Hepatocyte (in vitro differentiated cells): ENCODE measurements around the gene GARS1. TPM values are rescaled to one million over a fixed set of nuclear protein-coding genes. Genes with fewer than 3 reads are reported as not detected.

Source experiments
- DNase-seq: peaks from one replicate; pipeline ENCODE4 v3.0.0-alpha.2; 2016; ENCODE audit warnings: low spot score
- H2AFZ ChIP-seq: fragments of 200-600 bp; sonication (generic); 2 replicates; pipeline ENCODE4 v1.6.0; 2016; ENCODE audit warnings: antibody characterized with exemption, mild to moderate bottlenecking
- H3K27ac ChIP-seq: fragments of 200-600 bp; sonication (generic); 2 replicates; pipeline ENCODE4 v1.5.1; 2016; ENCODE audit warnings: mild to moderate bottlenecking
- H3K27me3 ChIP-seq: fragments of 200-600 bp; sonication (generic); 2 replicates; pipeline ENCODE4 v1.6.1; 2016
- H3K36me3 ChIP-seq: fragments of 200-600 bp; sonication (generic); replicated peaks from 2 replicates; pipeline ENCODE4 v1.5.1; 2016; ENCODE audit warnings: low read depth; ENCODE audit not compliant: insufficient read depth
- H3K4me1 ChIP-seq: fragments of 200-600 bp; sonication (generic); 2 replicates; pipeline ENCODE4 v1.5.1; 2016; ENCODE audit warnings: mild to moderate bottlenecking, moderate library complexity; ENCODE audit not compliant: insufficient read depth
- H3K4me2 ChIP-seq: fragments of 200-600 bp; sonication (generic); 2 replicates; pipeline ENCODE4 v1.6.0; 2016
- H3K4me3 ChIP-seq: fragments of 200-600 bp; sonication (generic); 2 replicates; pipeline ENCODE4 v1.5.1; 2016; ENCODE audit warnings: mild to moderate bottlenecking
- H3K79me2 ChIP-seq: fragments of 200-600 bp; sonication (generic); 2 replicates; pipeline ENCODE4 v1.6.0; 2017; ENCODE audit warnings: mild to moderate bottlenecking
- H3K9me2 ChIP-seq: fragments of 200-600 bp; sonication (generic); replicated peaks from 2 replicates; pipeline ENCODE4 v1.6.0; 2017; ENCODE audit warnings: mild to moderate bottlenecking; ENCODE audit not compliant: insufficient read depth
- H3K9me3 ChIP-seq: fragments of 200-600 bp; sonication (generic); 2 replicates; pipeline ENCODE4 v1.5.1; 2016; ENCODE audit warnings: low read depth, mild to moderate bottlenecking
- H4K20me1 ChIP-seq: fragments of 200-600 bp; sonication (generic); 2 replicates; pipeline ENCODE4 v1.6.0; 2016; ENCODE audit warnings: mild to moderate bottlenecking; ENCODE audit not compliant: insufficient read depth, poor library complexity, severe bottlenecking
- CTCF ChIP-seq: fragments of 200-600 bp; sonication (generic); IDR thresholded peaks from 2 replicates; pipeline ENCODE4 v1.5.1; 2016; ENCODE audit warnings: antibody characterized with exemption, mild to moderate bottlenecking; ENCODE audit not compliant: poor library complexity
- EZH2 ChIP-seq: fragments of 200-600 bp; sonication (generic); IDR thresholded peaks from 2 replicates; pipeline ENCODE4 v1.6.1; 2016; ENCODE audit warnings: antibody characterized with exemption, mild to moderate bottlenecking, borderline replicate concordance
- EZH2phosphoT487 ChIP-seq: fragments of 200-600 bp; sonication (generic); IDR thresholded peaks from one replicate; pipeline ENCODE4 v1.6.1; 2018; ENCODE audit warnings: antibody characterized with exemption, mild to moderate bottlenecking, low read depth, moderate library complexity; ENCODE audit not compliant: unreplicated experiment, severe bottlenecking
- WGBS: methylation state at CpG from one replicate; pipeline ENCODE4 v1.1.6; 2016; ENCODE audit warnings: low lambda C conversion rate; ENCODE audit errors: missing lambda C conversion rate; 5-methylcytosine and 5-hydroxymethylcytosine counted together
- polyA plus RNA-seq: library from polyadenylated mRNA; unstranded; fragments of >200 nt; fragmentation: Nextera tagmentation; extraction: Ambion mirVana; gene quantifications from 2 replicates; pipeline ENCODE4 v1.2.1, GENCODE V29; 2016
- total RNA-seq: library from RNA; depleted of rRNA; stranded (reverse); fragments of >200 nt; gene quantifications from 2 replicates; pipeline ENCODE4 v1.2.3, GENCODE V29; 2014

The GARS1 gene
- total and polyA plus RNA-seq, 2 experiments from 2014 or later: 131 to 163 TPM

GRCh38 chr7:30654296-30655090 lies 59.8 kb downstream of the GARS1 start:
- H4K20me1 ChIP-seq: no peaks in the 10 kb centered on the region
- H2AFZ ChIP-seq: no peak overlapping the region
- no peak overlapping the region for H3K27ac ChIP-seq
- H3K79me2 ChIP-seq: no peaks in the 10 kb centered on the region
- no peaks in the 10 kb centered on the region for H3K9me3 ChIP-seq
- DNase-seq: no peak
- no peak overlapping the region for H3K4me2 ChIP-seq
- H3K27me3 ChIP-seq: no peaks in the 10 kb centered on the region
- TF ChIP-seq EZH2phosphoT487 (no peak), EZH2 (no peak), CTCF (no peak)
- no peaks in the 10 kb centered on the region for H3K9me2 ChIP-seq
- H3K36me3 ChIP-seq: no peaks in the 10 kb centered on the region
- no peak overlapping the region for H3K4me3 ChIP-seq
- WGBS: 88% methylated on average over 15 of the region's 15 CpGs
- H3K4me1 ChIP-seq: no peaks in the 10 kb centered on the region

GRCh38 chr7:30655096-30655970 lies 60.7 kb downstream of the GARS1 start:
- 95% methylated on average over 21 of the region's 22 CpGs for WGBS

More at GRCh38 chr7:30655096-30655970, 60.7 kb downstream of the GARS1 start:
- no peaks in the 10 kb centered on the region for H3K9me2 ChIP-seq
- no peaks in the 10 kb centered on the region for H3K36me3 ChIP-seq
- no peaks in the 10 kb centered on the region for H4K20me1 ChIP-seq
- TF ChIP-seq EZH2phosphoT487 (no peak), CTCF (no peak), EZH2 (no peak)
- no peaks in the 10 kb centered on the region for H3K4me1 ChIP-seq
- H3K9me3 ChIP-seq: no peaks in the 10 kb centered on the region
- no peaks in the 10 kb centered on the region for H3K79me2 ChIP-seq
- DNase-seq: no peak
- no peak overlapping the region for H2AFZ ChIP-seq
- H3K4me3 ChIP-seq: no peak overlapping the region
- H3K4me2 ChIP-seq: no peak overlapping the region
- no peaks in the 10 kb centered on the region for H3K27me3 ChIP-seq
- H3K27ac ChIP-seq: no peak overlapping the region
